Small intestine (tissue), 16 donors: ENCODE measurements around the gene SEMA4A. TPM values are rescaled to one million over a fixed set of nuclear protein-coding genes. Genes with fewer than 3 reads are reported as not detected.

Experiments
- DNase-seq, 2 donors: peaks; one replicate each; pipeline versions ENCODE4 v3.0.0 to v3.0.0-alpha.2; 2013
- FAIRE-seq: peaks from 2 replicates; lab custom pipeline; 2012; peaks lifted over from hg19 to GRCh38; lab: Jason Lieb, UNC
- H3K27ac ChIP-seq, 3 donors: one replicate each; pipeline ENCODE4 v1.5.1; 2013; ENCODE audit warnings: low read length in 2 of 3, mild to moderate bottlenecking in 2 of 3, control low read depth in 1 of 3, inconsistent platforms in 1 of 3, low read depth in 1 of 3, moderate library complexity in 1 of 3
- H3K27me3 ChIP-seq, 3 donors: one replicate each; pipeline ENCODE4 v1.6.1; 2013; ENCODE audit warnings: low read length in 3 of 3, inconsistent platforms in 1 of 3; ENCODE audit not compliant: control insufficient read depth in 3 of 3, insufficient read depth in 3 of 3
- H3K36me3 ChIP-seq, 3 donors: one replicate each; pipeline ENCODE4 v1.6.1; 2013; ENCODE audit warnings: low read length in 3 of 3, inconsistent platforms in 1 of 3, low read depth in 1 of 3, mild to moderate bottlenecking in 1 of 3, moderate library complexity in 1 of 3; ENCODE audit not compliant: control insufficient read depth in 3 of 3, insufficient read depth in 2 of 3
- H3K4me1 ChIP-seq, 3 donors: one replicate each; pipeline ENCODE4 v1.6.1; 2013; ENCODE audit warnings: low read length in 2 of 3, inconsistent platforms in 1 of 3, low read depth in 1 of 3, mild to moderate bottlenecking in 1 of 3, moderate library complexity in 1 of 3; ENCODE audit not compliant: control insufficient read depth in 3 of 3, insufficient read depth in 2 of 3
- H3K4me3 ChIP-seq, 3 donors: one replicate each; pipeline ENCODE4 v1.5.1; 2013; ENCODE audit warnings: low read length in 3 of 3, control low read depth in 1 of 3, inconsistent platforms in 1 of 3, low read depth in 1 of 3, mild to moderate bottlenecking in 1 of 3, moderate library complexity in 1 of 3
- H3K9me3 ChIP-seq, 2 donors: one replicate each; pipeline ENCODE4 v1.6.1; 2013; ENCODE audit warnings: low read depth in 1 of 2, low read length in 1 of 2; ENCODE audit not compliant: control insufficient read depth in 2 of 2, insufficient read depth in 1 of 2
- WGBS, 3 donors: extraction: QIAGEN DNeasy Blood & Tissue Kit; methylation state at CpG; one replicate each; pipeline ENCODE4 v1.1.7; 2013; 5-methylcytosine and 5-hydroxymethylcytosine counted together
- long read RNA-seq, 10 donors: transcript quantifications; one replicate each; lab custom pipeline, GENCODE V29; 2026
- polyA plus RNA-seq, 4 donors: library from polyadenylated mRNA; stranded (reverse) in 3 of 4; unstranded in 1 of 4; fragments of 200-250 nt in 3 of 4; fragments of 120-200 nt in 1 of 4; gene quantifications; one replicate each; pipeline versions ENCODE4 v1.2.1 to v1.2.3, GENCODE V29; 2013
- donor health status: healthy with polysubstance abuse.
- donor health status: control.
- donor health status: control.
- donor health status: Bipolar disorder and iron deficiency.
- donor health status: healthy.

Gene SEMA4A
- 1 to 10 TPM in 3 of 4 donors, under 1 TPM in 1; 0.89 to 7.7 (median 1.8) TPM for polyA plus RNA-seq
- long read RNA-seq, donor 1, result 0 reads
- long read RNA-seq, donor 2, result 0 reads
- long read RNA-seq, donor 3, partial matches to known transcripts, result 0 of 1 reads
- long read RNA-seq, donor 3, other reads (novel, unspliced or antisense), result 0 of 1 reads
- long read RNA-seq, donor 4, result 0 reads
- long read RNA-seq, donor 5, result 0 reads
- long read RNA-seq, donor 6, partial matches to known transcripts, result 0 of 1 reads
- long read RNA-seq, donor 6, other reads (novel, unspliced or antisense), result 0 of 1 reads
- long read RNA-seq, donor 7, result 0 reads
- long read RNA-seq, donor 8, result 0 reads
- long read RNA-seq, donor 9, result 0 reads
- long read RNA-seq, donor 10, result 0 reads

DNA sequence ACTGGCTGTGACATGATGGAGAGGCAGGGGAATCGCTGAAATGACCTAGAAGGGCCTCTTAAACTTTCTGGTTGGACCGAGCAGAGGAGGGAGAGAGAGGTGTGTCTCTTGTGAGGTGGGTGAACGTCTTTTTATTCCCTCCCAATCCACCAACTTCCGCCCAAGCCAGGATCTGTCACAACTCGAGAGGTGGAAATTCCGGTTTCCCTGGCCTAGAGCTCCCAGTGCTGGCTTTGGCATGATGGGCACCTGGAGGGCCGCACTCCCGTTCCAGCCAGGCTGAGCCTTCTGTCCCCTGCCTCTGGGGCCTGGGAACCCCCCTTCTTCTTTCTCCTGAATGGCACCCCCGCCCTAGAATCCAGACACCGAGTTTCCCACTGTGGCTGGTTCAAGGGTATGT lies at the start of gene SEMA4A:
SEMA4A (plus strand) TSS at position 224 of the 400 bp plus-strand sequence. CDS start 994 bp downstream, outside the sequence.
- no peak within 1 kb of the TSS for H3K4me3 ChIP-seq
- H3K4me1 ChIP-seq, result no peaks in the 10 kb centered on the region
- peak within 1 kb of the TSS in 1 of 3 donors; percentile 66 for H3K27ac ChIP-seq
- peaks cover 0 to 23% (median 0%) of the 10 kb centered on the region in 3 donors for H3K27me3 ChIP-seq
- H3K36me3 ChIP-seq, result no peaks in the 10 kb centered on the region
- no peak for FAIRE-seq
- WGBS, 3 donors, result 46 to 71% (median 49%) methylated on average over 9 to 10 of the region's 10 CpGs
- no peaks in the 10 kb centered on the region for H3K9me3 ChIP-seq
- peak; percentile 40 to 61 for DNase-seq

DNA sequence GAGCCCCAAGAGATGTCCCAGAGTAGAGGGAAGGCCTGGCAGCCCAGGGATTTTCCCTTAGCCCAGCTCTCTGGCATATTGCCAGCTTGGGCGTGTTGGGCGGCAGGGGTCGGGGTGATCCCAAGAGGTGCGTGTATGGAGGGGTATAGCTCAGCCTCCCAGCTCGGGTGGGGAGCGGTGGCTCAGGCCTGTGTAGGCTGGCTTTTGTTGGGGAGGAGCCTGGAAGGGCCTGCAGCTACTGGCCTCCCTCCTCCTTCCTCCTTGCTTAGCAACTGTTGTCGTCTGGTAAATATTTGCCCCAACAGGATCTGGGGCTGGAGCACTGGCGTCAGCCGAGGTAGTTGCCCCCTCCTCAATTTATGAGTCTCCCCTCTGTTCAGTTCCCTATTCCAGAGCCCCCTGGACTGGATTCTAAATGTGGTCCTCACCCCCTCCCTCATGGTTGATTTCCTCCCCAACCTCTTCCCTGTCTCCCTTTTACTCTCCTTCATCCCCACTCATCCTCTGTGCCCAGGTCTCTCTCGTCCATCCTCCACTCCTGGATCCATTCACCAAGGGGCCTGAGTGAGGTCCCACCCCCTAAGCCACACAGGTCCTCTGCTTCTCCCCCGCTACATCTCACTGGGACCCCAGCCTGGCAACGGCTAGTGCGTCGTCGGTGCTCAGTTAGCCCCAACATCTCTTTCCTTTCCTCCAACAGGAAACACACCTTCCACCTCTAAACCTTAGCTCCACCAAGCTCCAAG lies 49.1 kb upstream of the SEMA4A start:
- no peak overlapping the region for H3K4me3 ChIP-seq
- no peaks in the 10 kb centered on the region for H3K9me3 ChIP-seq
- H3K27me3 ChIP-seq, result no peaks in the 10 kb centered on the region
- peaks cover 16 to 64% (median 31%) of the 10 kb centered on the region in 3 donors for H3K4me1 ChIP-seq
- H3K36me3 ChIP-seq, result no peaks in the 10 kb centered on the region
- DNase-seq (peak; percentile 69 to 92), FAIRE-seq (no peak)
- H3K27ac ChIP-seq, result peak overlapping the region; percentile 30 to 93 (median 86)
- 34 to 40% (median 39%) methylated on average over 13 to 15 of the region's 15 CpGs for WGBS, 3 donors

DNA sequence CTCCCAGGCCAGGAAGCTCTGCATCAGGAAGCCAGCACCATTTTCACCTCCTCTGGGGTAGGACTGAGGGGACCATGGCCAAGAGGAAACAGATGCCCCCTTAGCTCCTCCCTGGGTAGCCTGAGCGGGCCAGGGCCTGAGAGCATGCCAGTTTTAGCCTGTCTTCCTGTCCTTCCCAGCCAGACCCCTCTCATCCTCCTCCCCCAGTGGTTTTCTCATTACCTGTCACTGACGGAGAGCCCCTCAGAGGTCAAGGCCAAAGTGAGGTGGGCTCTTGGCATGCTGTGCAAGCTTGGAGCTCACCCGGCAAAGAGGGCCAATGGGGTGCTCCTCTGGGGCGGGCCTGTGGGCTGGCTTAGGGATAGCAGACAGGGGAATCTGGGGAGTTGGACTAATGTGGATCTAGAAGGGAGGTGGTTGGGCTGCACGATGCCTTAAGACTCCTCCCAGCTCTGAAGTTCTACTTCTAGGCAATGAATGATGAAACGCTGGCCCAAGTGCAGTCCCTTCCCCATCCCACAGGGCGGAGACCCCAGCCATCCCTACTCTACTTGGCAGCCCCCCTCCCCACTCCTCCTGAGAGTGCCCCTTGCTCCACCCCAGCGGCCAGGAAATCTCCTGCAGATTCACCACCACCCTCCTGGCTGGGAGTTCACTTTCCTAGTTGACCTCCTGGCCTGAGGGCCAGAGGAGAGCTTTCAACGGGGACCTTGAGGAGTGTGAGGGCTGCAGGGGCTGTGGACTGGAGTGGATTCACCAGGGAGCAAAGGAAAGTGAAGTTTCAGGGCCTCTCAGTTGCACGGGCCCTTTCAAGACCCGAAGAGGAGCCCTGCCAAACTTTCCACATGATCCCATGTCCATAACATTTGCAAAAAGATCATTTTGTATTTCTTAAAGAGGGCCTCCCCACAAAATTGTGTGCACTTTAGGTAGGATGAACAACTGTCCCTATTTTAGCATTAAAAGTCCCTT lies 48.2 kb upstream of the SEMA4A start:
- no peaks in the 10 kb centered on the region for H3K27me3 ChIP-seq
- FAIRE-seq (no peak), DNase-seq (peak in 1 of 2 donors; percentile 68)
- WGBS, 3 donors, result 52 to 64% (median 59%) methylated on average over 11 of the region's 11 CpGs
- no peaks in the 10 kb centered on the region for H3K9me3 ChIP-seq
- peak overlapping the region; percentile 28 to 93 (median 86) for H3K27ac ChIP-seq
- no peaks in the 10 kb centered on the region for H3K36me3 ChIP-seq
- H3K4me3 ChIP-seq, result peak overlapping the region in 1 of 3 donors; percentile 51
- H3K4me1 ChIP-seq, result peaks cover 16 to 60% (median 31%) of the 10 kb centered on the region in 3 donors

DNA sequence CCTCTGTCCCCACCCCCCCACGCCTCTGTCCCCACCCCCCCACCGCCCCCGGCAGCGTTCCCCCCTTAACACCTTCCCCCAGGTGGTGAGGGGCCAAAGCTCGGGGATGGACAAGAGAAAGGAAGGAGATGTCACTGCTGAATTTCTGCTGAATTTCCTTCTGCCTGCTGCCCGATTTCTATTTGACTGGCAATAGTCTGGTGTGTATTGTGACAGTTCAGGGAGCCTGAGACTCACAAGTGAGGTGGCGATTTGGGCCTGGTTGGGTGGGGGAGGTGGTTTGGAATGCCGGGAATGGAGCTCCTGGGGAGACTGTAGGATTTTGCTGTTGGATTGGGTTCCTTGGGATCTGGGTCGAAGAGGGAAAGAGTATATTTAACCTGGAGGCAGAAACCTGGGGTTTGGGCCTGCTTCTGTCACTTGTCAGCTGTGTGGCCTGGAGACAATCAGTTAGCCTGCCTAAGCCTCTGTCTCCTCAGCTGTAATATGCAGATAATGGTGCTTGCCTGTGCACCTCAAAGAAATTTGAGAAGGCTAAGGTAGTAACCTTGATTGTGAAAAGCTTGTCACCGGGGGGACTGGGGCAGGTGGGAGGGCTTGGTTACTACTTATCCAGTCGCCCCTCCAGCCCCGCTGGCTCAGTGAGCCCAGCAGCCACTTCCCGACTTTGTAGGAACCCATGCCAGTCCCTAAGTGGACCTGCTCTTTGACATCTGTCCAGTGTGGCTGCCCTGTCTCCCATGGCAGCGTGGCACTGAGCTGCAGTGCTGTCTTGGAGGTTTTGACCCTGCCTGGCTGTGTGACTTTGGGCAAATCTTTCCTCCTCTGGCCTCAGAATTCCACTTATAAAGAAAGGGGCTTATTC lies 46.5 kb upstream of the SEMA4A start:
- no peaks in the 10 kb centered on the region for H3K36me3 ChIP-seq
- no peak for FAIRE-seq
- WGBS, 3 donors, result 39 to 52% (median 46%) methylated on average over 12 to 14 of the region's 14 CpGs
- H3K9me3 ChIP-seq, result no peaks in the 10 kb centered on the region
- DNase-seq, result peak in 1 of 2 donors; percentile 60
- no peaks in the 10 kb centered on the region for H3K27me3 ChIP-seq
- H3K4me1 ChIP-seq, result peaks cover 16 to 48% (median 31%) of the 10 kb centered on the region in 3 donors
- H3K4me3 ChIP-seq, result peak overlapping the region in 2 of 3 donors; percentile 12 to 38
- H3K27ac ChIP-seq, result peak overlapping the region; percentile 64 to 95 (median 93)

DNA sequence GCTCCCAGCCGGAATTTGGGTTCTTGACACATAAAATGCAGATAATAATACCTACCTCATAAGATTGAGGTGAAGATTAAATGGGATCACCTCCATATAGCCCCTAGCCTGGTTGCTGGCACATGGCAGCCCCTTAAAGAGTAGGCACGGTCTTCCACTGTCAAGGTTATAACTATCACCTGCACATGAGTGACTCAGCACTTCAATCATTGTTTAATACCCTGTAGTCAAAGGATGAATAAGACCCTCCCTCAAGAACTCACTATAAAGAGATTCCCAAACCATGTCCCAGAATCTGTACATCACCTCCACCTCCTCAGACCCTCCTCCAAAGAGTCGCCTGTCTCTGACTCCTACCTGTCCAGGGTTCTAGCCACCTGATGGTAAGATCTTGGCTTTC lies 45.3 kb upstream of the SEMA4A start:
- Histone ChIP-seq H3K9me3 (no peaks in the 10 kb centered on the region), H3K27ac (peak overlapping the region in 1 of 3 donors; percentile 19), H3K4me1 (peaks cover 13 to 36% (median 20%) of the 10 kb centered on the region in 3 donors), H3K36me3 (no peaks in the 10 kb centered on the region), H3K27me3 (no peaks in the 10 kb centered on the region), H3K4me3 (no peak overlapping the region)
- 64 to 86% (median 74%) methylated on average over 3 of the region's 3 CpGs for WGBS, 3 donors
- FAIRE-seq (no peak), DNase-seq (no peak)

DNA sequence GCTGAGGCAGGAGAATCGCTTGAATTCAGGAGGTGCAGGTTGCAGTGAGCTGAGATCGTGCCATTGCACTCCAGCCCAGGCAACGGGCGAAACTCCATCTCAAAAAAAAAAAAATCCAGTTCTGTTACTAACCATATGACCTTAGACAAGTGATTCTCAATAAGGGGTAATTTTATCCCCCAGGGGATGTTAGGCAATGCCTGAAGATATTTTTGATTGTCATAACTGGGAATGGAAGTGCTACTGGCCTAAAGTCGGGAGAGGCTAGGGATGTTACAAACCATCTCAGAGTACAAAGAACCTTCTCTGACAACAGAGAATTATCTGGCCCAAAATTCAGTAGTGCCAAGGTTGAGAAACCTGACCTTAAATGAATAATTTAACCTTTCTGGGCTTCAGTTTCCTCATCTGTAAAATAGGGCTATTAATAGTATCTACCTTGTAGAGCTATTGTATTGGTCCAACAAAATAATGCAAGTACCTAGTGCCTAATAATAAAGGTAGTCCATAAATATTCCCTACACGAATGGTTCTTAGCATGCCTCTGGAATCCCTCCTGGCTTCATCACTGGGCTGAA lies 44.6 kb upstream of the SEMA4A start:
- no peak for DNase-seq
- Histone ChIP-seq H3K4me3 (no peak overlapping the region), H3K27me3 (no peaks in the 10 kb centered on the region), H3K27ac (no peak overlapping the region), H3K9me3 (no peaks in the 10 kb centered on the region), H3K4me1 (peaks cover 8 to 30% (median 14%) of the 10 kb centered on the region in 3 donors), H3K36me3 (no peaks in the 10 kb centered on the region)
- WGBS, 3 donors, result 91 to 93% (median 92%) methylated on average over 6 of the region's 6 CpGs
- no peak for FAIRE-seq

DNA sequence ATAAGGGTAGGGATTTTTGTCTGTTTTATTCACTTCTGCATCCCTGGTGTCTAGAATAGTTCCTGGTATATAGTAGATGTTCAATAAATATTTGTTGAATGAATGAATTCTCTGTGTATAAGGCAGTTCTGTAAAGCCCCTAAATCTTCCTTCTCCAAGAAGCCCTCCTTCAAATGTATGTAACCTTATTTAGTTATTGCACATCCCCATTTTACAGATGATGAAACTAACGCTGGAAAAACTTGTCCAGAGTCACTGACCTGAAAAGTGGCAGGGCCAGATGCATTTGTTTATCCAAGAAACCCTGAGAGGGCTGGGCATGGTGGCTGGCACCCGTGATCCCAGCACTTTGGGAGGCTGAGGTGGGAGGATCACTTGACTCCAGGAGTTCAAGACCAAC lies 43.1 kb upstream of the SEMA4A start:
- Histone ChIP-seq H3K4me3 (no peak overlapping the region), H3K36me3 (peaks cover 0 to 2% (median 0%) of the 10 kb centered on the region in 3 donors), H3K27me3 (no peaks in the 10 kb centered on the region), H3K4me1 (peaks cover 2 to 22% (median 8%) of the 10 kb centered on the region in 3 donors), H3K27ac (no peak overlapping the region), H3K9me3 (no peaks in the 10 kb centered on the region)
- 71 to 83% (median 80%) methylated on average over 2 of the region's 2 CpGs for WGBS, 3 donors
- DNase-seq, result no peak
- no peak for FAIRE-seq
